Type B pancreatic cell (in vitro differentiated cells): ENCODE measurements around the gene CDC34. TPM values are rescaled to one million over a fixed set of nuclear protein-coding genes. Genes with fewer than 3 reads are reported as not detected.

Source experiments
- DNase-seq: peaks from one replicate; pipeline ENCODE4 v3.0.0; 2021; ENCODE audit warnings: mixed read lengths; ENCODE audit not compliant: unreplicated experiment; ENCODE audit errors: extremely low spot score
- H3K27ac Mint-ChIP-seq: 2 replicates; pipeline ENCODE4 v1.8.0; 2021; ENCODE audit warnings: mild to moderate bottlenecking, mixed read lengths
- H3K27me3 Mint-ChIP-seq: 2 replicates; pipeline ENCODE4 v1.8.0; 2021; ENCODE audit warnings: mixed read lengths
- H3K36me3 Mint-ChIP-seq: 2 replicates; pipeline ENCODE4 v1.8.0; 2021; ENCODE audit warnings: mixed read lengths
- H3K4me1 Mint-ChIP-seq: one replicate; pipeline ENCODE4 v1.8.0; 2021; ENCODE audit warnings: mixed read lengths; ENCODE audit not compliant: unreplicated experiment
- H3K4me3 Mint-ChIP-seq: 2 replicates; pipeline ENCODE4 v1.8.0; 2021; ENCODE audit warnings: mild to moderate bottlenecking, mixed read lengths
- H3K9me3 Mint-ChIP-seq: 2 replicates; pipeline ENCODE4 v1.8.0; 2021; ENCODE audit warnings: mixed read lengths
- CTCF ChIP-seq: fragments of 200-600 bp; sonication (generic); conservative IDR thresholded peaks from 2 replicates; pipeline ENCODE4 v1.5.0; 2021; ENCODE audit warnings: antibody characterized with exemption, mild to moderate bottlenecking
- total RNA-seq: library from RNA; stranded (reverse); gene quantifications from 2 replicates; pipeline ENCODE4 v1.2.1, GENCODE V29; 2021; ENCODE audit warnings: low replicate concordance

Gene CDC34
- total RNA-seq, 1 donor from 2014 or later, result 95.0 TPM

GRCh38 chr19:510606-511100 lies 20.9 kb upstream of the CDC34 start:
- peaks cover 21% of the 10 kb centered on the region for H3K4me1 Mint-ChIP-seq
- H3K4me3 Mint-ChIP-seq, result peak overlapping the region; percentile 87
- H3K27me3 Mint-ChIP-seq, result no peaks in the 10 kb centered on the region
- H3K9me3 Mint-ChIP-seq, result no peaks in the 10 kb centered on the region
- DNase-seq, result peak; percentile 95
- H3K27ac Mint-ChIP-seq, result peak overlapping the region; percentile 98
- peaks cover 4% of the 10 kb centered on the region for H3K36me3 Mint-ChIP-seq
- peak; percentile 100 for TF ChIP-seq CTCF

- no peaks in the 10 kb centered on the region for H3K27me3 Mint-ChIP-seq
- TF ChIP-seq CTCF, result no peak
- no peak for DNase-seq
- H3K27ac Mint-ChIP-seq, result peak overlapping the region; percentile 98
- no peaks in the 10 kb centered on the region for H3K9me3 Mint-ChIP-seq
- peaks cover 25% of the 10 kb centered on the region for H3K4me1 Mint-ChIP-seq
- H3K36me3 Mint-ChIP-seq, result peaks cover 4% of the 10 kb centered on the region
- peak overlapping the region; percentile 87 for H3K4me3 Mint-ChIP-seq
Observed at GRCh38 chr19:511101-511851, 20.3 kb upstream of the CDC34 start.

GRCh38 chr19:512547-513365 lies 18.8 kb upstream of the CDC34 start:
- no peak for DNase-seq
- Mint-ChIP-seq H3K27ac (no peak overlapping the region), H3K9me3 (no peaks in the 10 kb centered on the region), H3K4me1 (peaks cover 31% of the 10 kb centered on the region), H3K27me3 (peaks cover 3% of the 10 kb centered on the region), H3K36me3 (peaks cover 4% of the 10 kb centered on the region), H3K4me3 (no peak overlapping the region)
- no peak for TF ChIP-seq CTCF

GRCh38 chr19:513368-514165 lies 18.0 kb upstream of the CDC34 start:
- TF ChIP-seq CTCF, result no peak
- H3K4me3 Mint-ChIP-seq, result peak overlapping the region; percentile 5
- H3K27me3 Mint-ChIP-seq, result peaks cover 3% of the 10 kb centered on the region

GRCh38 chr19:514166-514663 lies 17.3 kb upstream of the CDC34 start:
- peaks cover 24% of the 10 kb centered on the region for H3K4me1 Mint-ChIP-seq
- H3K9me3 Mint-ChIP-seq, result no peaks in the 10 kb centered on the region
- no peak for DNase-seq
- H3K4me3 Mint-ChIP-seq, result peak overlapping the region; percentile 5
- peaks cover 4% of the 10 kb centered on the region for H3K36me3 Mint-ChIP-seq
- no peak overlapping the region for H3K27ac Mint-ChIP-seq
- H3K27me3 Mint-ChIP-seq, result peaks cover 3% of the 10 kb centered on the region
- no peak for TF ChIP-seq CTCF

More at GRCh38 chr19:513368-514165, 18.0 kb upstream of the CDC34 start:
- peaks cover 24% of the 10 kb centered on the region for H3K4me1 Mint-ChIP-seq
- DNase-seq, result no peak
- no peak overlapping the region for H3K27ac Mint-ChIP-seq
- no peaks in the 10 kb centered on the region for H3K9me3 Mint-ChIP-seq
- H3K36me3 Mint-ChIP-seq, result peaks cover 4% of the 10 kb centered on the region
